NCI-H510A treated with DMSO at 0.1 percent for 48 hours (cell line): ENCODE measurements around the gene VPS13A.

ENCODE experiments used
- DNase-seq: peaks from one replicate; lab custom pipeline; 2025; lab: John Stamatoyannopoulos, UW

VPS13A gene

DNA sequence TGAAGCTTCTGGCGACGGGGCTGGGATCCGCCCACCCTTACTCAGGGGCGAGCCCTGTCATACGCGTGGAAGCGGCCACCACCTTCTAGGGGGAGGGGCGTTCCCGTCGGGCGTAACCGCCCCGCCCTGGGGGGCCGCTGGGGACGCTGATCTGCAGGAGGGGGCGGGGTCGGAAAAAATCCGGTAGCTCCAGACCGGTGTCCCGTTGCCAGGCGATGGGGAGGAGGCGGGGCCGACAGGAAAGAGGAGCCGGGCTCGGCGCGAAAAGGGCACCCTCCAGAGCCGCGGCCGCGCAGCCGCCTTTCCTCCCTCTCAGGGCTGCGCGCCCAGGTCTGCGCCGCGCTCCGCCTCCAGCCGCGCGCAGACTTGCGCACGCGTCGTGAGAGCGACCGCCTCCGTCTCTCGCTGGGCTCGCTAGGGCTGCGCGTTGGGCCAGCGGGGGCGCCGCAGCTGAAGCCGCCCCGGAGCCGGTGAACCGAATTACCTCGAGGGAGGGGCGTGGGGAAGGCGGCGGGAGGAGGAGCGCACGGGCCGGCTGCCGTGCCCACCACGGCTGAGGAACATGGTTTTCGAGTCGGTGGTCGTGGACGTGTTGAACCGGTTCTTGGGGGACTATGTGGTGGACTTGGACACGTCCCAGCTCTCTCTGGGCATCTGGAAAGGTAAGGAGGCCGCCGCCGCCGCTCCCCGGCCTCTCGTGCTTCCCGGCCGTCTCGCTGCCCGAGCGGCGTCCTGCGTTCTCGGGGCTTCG is at the start of gene VPS13A:
Gene VPS13A (plus strand): TSS at position 392 of the 751 bp plus-strand sequence. CDS start 171 bp downstream, at position 563.
- peak; percentile 94 for DNase-seq

GRCh38 chr9:77128125-77128789 is 49.1 kb upstream of the VPS13A start:
- no peak for DNase-seq

DNA sequence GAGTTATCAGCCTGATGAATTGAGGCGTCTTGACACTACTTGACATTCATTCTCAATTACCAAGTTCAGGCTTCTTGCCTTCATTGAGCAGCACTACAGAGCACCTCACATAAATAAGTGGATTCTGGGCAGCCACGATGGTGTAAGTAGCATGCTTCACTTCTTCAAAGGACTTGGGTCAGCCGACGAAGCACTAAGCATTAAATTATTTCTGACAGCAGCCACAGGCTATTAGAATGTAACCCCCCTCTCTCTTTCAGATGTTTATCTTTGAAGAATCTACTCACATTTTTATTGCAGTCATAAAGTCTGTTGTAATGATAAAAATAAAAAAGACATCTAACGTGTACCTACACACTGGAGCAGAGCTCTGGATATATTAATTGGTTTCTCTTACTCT is 45.9 kb upstream of the VPS13A start:
- no peak for DNase-seq

DNA sequence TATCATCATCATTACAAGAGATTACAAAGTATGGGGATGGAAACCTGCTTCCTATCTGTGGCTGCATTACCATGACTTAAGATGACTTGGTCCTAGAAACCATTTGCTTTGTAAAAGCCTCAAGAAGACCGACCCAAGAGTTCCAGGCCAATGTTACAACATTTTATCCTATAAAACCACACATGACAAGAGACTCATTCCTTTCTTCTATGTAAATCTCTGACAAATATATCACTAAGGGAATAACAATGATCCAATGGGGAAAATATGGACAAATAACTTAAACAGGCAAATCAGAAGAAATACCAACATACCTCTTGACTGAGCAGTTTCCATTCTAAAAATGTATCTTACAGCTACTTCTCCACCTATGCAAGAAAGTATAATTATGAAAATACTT is 44.3 kb upstream of the VPS13A start:
- no peak for DNase-seq

- DNase-seq = no peak
Measured at GRCh38 chr9:77142366-77142765, 35.0 kb upstream of the VPS13A start.

- DNase-seq = no peak
Measured at GRCh38 chr9:77149879-77150278, 27.5 kb upstream of the VPS13A start.

DNA sequence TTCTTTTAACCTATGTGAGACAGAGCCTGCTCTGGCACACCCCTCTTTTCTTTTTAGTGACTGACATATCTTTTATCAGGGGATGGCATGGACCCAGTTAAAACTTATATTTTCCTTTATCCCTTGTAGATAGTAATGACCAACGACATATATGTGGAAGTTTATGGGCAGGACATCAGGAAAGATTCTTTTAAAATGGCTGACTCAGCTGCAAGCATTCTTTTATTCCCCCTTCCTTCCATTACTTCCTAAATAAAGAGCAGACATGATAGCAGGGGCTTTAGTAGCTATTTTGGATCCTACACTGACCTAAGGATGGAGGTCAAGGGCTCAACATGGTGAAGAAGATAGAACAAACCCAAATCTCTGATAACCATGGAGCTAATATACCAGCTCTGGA is 25.0 kb upstream of the VPS13A start:
- no peak for DNase-seq

- DNase-seq = no peak
Measured at GRCh38 chr9:77156646-77157371, 20.5 kb upstream of the VPS13A start.

DNA sequence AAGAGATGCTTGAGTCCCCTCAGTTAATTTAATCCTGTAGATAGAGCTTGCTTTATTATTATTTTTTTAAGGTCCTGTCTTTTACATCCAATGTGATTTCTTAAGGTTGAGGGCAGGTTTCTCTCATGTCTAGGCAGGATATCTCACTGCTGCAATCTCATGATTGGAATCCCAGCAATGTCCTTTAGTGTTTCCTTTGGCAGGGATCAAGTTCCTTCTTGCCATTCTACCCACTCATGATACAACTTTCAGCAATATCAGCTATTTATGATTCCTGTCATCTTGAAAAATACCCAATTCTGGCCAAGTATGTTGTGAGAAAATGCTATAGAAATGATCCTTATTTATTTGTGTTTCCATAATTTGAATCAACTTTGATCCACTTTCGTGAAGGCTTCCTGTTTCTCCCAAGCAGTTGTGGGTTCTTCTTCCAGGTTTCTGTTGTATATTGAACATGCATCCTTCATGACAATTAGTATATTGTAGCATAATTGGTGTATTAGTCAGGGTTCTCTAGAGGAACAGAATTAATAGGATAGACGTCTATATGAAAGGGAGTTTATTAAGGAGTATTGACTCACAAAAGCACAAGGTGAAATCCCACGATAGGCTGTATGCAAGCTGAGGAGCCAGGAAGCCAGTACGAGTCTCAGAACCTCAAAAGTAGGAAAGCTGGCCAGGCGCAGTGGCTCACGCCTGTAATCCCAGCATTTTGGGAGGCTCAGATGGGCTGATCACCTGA is 18.4 kb upstream of the VPS13A start:
- no peak for DNase-seq

GRCh38 chr9:77161191-77161590 is 16.1 kb upstream of the VPS13A start:
- DNase-seq = no peak

GRCh38 chr9:77161966-77162365 is 15.4 kb upstream of the VPS13A start:
- DNase-seq = no peak

- no peak for DNase-seq
Measured at GRCh38 chr9:77162366-77162765, 15.0 kb upstream of the VPS13A start.

DNA sequence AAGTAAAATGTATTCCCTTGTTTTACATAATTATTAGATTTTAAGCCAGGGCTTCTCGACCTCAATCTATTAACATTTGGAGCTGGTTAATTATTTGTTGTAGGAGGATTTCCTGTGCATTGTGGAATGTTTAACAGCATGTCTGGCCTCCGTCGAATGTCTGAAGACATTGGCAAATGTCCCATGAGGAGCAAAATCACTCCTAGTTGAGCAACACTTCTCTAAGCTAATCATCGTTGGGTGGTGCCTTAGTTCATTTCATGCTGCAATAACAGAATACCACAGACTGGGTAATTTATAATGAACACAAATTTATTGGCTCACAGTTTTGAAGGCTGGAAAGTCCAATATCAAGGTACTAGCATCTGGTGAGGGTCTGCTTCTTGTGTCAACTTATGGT is 13.4 kb upstream of the VPS13A start:
- no peak for DNase-seq

DNA sequence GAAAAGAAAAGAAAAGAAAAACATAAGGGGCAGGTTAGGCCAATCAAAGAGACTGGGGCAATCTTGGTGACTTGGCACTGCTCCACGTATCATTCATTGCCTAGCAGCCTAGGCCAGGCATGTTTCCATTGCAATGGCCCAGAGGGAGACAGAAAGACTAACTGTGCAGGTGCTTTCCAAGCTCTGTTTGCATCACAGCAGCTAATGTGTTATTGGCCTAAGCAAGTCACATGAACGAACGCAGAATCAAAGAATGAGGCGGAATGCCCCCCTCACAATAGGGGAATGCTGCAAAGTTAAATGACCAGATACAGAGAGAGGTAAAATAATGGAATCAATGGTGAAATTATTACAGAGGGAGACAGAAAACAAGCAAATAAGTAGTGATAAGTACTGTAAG is 11.1 kb upstream of the VPS13A start:
- no peak for DNase-seq

DNA sequence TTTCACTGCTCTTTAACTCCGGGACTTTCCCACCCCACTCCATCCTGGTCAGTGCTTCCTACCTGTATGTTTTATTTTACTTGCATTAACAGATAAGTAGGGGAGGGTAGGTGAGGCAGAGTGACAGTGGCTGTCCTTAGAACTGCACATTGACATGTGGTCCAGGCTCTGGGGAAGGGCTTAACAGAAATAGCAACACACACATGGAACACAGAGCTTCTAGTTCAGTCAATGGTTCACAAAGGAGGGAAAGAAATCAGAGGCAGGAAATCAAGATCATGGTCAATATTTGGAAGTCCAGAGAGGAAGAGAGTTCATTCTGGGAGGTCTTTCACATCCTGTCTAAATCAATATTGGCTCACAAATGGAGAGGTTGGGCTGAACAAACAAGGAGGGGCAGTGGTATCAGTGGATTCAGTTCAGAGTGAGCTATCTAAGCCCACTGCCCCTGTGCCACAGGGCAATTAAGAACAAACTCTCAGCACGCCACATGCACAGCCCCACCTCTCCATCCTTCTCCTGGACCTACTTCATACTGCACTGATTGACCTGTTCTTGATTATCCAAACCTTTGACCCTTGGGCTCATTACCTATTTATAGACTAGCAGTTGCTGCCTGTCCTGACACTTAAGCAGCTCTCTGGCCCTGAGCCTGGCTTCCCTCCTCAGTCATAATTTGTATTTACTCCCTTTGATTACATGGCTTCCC is 6.2 kb upstream of the VPS13A start:
- peak; percentile 34 for DNase-seq

DNA sequence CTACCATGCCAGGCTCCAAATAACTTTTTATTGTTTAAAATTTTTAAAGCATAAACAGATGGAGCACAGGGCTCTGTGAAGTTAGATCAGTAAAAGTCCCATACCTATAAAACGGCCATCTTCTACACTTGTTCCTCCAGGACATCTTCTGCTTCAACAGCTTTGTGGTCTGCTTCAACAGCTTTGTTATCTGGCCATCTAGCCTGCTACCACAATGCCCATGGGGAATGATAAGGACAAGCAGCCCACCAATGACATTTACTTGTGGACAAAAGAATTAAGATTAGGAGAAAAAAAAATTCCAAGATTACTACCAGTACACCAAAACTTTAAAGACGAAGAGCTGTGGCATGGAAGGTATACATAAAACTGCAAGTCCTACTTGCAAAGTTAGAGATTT is 2.2 kb upstream of the VPS13A start:
- no peak for DNase-seq

GRCh38 chr9:77176106-77176505 is 1.2 kb upstream of the VPS13A start:
- DNase-seq = peak; percentile 38

DNA sequence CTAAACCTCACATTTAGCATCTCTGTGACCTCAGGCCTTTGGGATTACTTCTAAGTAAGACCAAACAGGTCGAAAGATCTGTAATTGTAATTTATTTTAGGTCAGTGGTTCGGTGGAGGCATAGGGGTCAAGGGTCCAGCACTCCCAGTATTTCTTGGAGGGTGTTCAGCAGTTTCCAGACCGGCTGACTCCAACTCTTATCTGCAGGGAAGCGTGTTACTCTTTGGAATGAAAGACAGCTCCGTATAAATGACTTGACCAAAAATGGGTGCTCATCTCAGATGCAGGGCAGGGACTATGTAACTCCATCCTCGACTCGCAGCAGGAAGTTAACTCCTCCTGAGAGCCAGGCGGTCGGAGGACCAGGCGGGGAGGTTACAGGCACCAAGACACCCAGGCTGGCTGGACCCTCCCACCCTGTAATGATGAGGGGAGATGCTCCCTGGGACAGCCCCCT is 620 bp upstream of the VPS13A start:
- DNase-seq = no peak

DNA sequence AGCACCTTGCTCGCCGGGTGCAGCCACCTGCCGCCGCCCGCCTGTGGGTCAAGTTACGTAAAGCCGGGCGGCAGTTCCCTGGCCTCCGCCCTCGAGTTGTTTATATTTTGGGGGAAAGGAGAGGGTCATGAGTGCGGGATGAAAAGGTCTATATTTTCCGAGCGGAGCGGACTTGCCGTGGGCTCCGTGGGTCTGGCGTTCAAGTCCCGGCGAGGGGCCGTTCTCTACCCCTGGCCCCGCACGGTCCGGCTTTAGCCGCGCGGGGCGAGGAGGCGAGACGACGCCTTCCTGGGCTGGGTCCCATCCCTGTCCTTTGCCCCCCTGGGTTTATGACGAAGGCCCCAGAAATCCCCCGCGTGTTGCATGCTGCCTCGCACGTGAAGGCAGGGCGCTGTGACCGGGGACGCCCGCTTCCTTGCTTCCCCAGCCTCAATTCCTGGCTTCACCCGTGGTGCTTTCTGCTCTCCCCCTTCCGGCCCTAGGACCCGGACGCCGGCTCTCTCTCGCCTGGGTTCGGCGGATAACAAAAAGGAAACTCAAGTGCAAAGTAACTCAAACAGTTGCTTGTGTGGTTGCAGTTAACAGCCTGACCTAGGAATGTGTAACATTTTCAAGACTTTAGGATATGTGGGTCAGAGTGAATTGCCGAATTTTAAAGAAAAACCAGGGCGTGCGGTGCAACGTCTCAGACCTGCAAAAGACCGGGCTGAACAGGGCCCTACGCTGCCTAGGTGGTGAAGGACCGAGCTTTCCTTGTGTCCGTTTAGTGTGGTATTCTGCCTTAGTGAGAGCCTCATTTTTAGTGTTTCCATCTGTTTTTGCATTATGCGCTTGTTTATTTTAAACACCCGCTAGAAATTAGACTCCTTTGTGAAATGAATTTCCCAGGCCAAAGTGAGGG is 810 bp downstream of the VPS13A start:
- DNase-seq = peak; percentile 50

DNA sequence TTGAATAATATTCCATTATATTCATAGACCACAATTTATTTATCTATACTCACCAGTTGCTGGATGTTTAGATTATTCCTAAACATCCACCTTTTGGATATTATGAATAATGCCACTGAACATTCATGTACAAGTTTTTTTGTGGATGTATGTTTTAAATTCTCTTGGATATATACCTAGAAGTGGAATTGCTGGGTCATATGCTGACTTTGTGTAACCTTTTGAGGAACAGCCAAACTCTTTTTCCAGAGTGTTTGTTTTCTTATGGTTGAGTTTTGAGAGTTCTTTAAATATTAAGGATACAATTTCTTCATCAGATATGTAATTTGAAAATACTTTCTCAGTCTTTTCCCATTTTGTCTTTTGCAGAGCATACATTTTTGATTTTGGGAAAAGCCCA is 2.7 kb downstream of the VPS13A start:
- DNase-seq = no peak

- DNase-seq = no peak
Measured at GRCh38 chr9:77183581-77183980, 6.2 kb downstream of the VPS13A start.
